ENCODE measurements around the gene MLST8. TPM values are rescaled to one million over a fixed set of nuclear protein-coding genes. Genes with fewer than 3 reads are reported as not detected.

MLST8 gene
- polyA plus RNA-seq, 1 donor: 29.2 TPM

GRCh38 chr16:2207872-2208271 lies 2.6 kb downstream of the MLST8 start:
- DNase-seq (ENCODE audit: low read depth): no peak

GRCh38 chr16:2208308-2208707 lies 3.1 kb downstream of the MLST8 start:
- DNase-seq (ENCODE audit: low read depth): no peak

- DNase-seq (ENCODE audit: low read depth): no peak
Observed at GRCh38 chr16:2208772-2209171, 3.5 kb downstream of the MLST8 start.

GRCh38 chr16:2209258-2210008 lies 4.2 kb downstream of the MLST8 start:
- DNase-seq (ENCODE audit: low read depth): no peak

GRCh38 chr16:2210009-2210332 lies 4.7 kb downstream of the MLST8 start:
- DNase-seq (ENCODE audit: low read depth): no peak

GRCh38 chr16:2210386-2211365 lies 5.4 kb downstream of the MLST8 start, which contains the start of gene BRICD5:
Gene BRICD5, minus strand, starts transcription at chr16:2210863. Its CDS starts 30 bp downstream, at chr16:2210833.
- no peak for DNase-seq (ENCODE audit: low read depth)

GRCh38 chr16:2211923-2212347 lies 6.7 kb downstream of the MLST8 start:
- DNase-seq (ENCODE audit: low read depth): no peak

GRCh38 chr16:2212362-2213324 lies 7.4 kb downstream of the MLST8 start:
- no peak for DNase-seq (ENCODE audit: low read depth)

GRCh38 chr16:2213817-2214718 lies 8.8 kb downstream of the MLST8 start:
- DNase-seq (ENCODE audit: low read depth): no peak

GRCh38 chr16:2214719-2214968 lies 9.4 kb downstream of the MLST8 start, which contains the start of gene PGP:
Gene PGP, minus strand, starts transcription at chr16:2214840. Its CDS starts 63 bp downstream, at chr16:2214777.
- no peak for DNase-seq (ENCODE audit: low read depth)

- no peak for DNase-seq (ENCODE audit: low read depth)
Observed at GRCh38 chr16:2216330-2216729, 11.1 kb downstream of the MLST8 start.

- peak; percentile 95 for DNase-seq (ENCODE audit: low read depth)
Observed at GRCh38 chr16:2223221-2223941, 18.1 kb downstream of the MLST8 start, which contains the start of gene E4F1. Gene E4F1, plus strand, starts transcription at chr16:2223591. Its CDS starts 23 bp downstream, at chr16:2223614.

GRCh38 chr16:2223942-2224486 lies 18.8 kb downstream of the MLST8 start:
- DNase-seq (ENCODE audit: low read depth): no peak

GRCh38 chr16:2226245-2226793 lies 21.1 kb downstream of the MLST8 start:
- DNase-seq (ENCODE audit: low read depth): no peak

- no peak for DNase-seq (ENCODE audit: low read depth)
Observed at GRCh38 chr16:2226918-2227317, 21.7 kb downstream of the MLST8 start.

GRCh38 chr16:2228161-2228824 lies 23.0 kb downstream of the MLST8 start:
- DNase-seq (ENCODE audit: low read depth): no peak

- DNase-seq (ENCODE audit: low read depth): no peak
Observed at GRCh38 chr16:2229091-2229490, 23.8 kb downstream of the MLST8 start.

- no peak for DNase-seq (ENCODE audit: low read depth)
Observed at GRCh38 chr16:2229632-2230250, 24.5 kb downstream of the MLST8 start.
